NCI-H510A treated with DMSO at 0.1 percent for 48 hours (cell line): ENCODE data around the gene TM6SF1.

Experiments
- DNase-seq: peaks from one replicate; lab custom pipeline; 2025; lab: John Stamatoyannopoulos, UW

TM6SF1 gene

GRCh38 chr15:83174891-83175290, 67.4 kb downstream of the TM6SF1 start:
- DNase-seq, result no peak

GRCh38 chr15:83178390-83178789, 70.9 kb downstream of the TM6SF1 start:
- no peak for DNase-seq

GRCh38 chr15:83178869-83179325, 71.5 kb downstream of the TM6SF1 start:
- no peak for DNase-seq

DNA sequence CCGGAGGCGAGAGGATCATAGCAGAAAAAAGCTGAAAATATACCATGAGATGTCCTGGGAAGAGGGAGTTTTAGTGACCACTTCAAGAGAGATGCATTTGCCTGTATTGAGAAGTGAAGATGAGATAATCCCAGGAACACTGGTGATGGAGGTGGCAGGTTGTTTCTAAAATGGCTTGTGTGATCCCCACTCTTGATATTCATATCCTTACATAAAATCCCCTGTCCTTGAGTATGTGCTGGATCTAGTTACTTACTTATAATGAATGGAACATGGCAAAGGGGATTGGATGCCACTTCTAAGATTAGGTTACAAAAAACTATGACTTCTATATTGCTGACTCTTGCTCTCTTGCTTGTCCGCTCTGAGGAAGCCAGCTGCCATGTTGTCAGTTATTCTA, 78.1 kb downstream of the TM6SF1 start:
- no peak for DNase-seq
